C4-2B (cell line): ENCODE measurements around the gene SHC2.

ENCODE experiments used
- H3K27ac ChIP-seq: fragments of 450-650 bp; 2 replicates; pipeline ENCODE4 v1.5.1; 2017
- ZFX ChIP-seq: fragments of 450-650 bp; IDR thresholded peaks from 2 replicates; pipeline ENCODE4 v1.6.1; 2017
- TF ChIP-seq, protein P1 (sequence below): fragments of 450-650 bp; conservative IDR thresholded peaks from 2 replicates; pipeline ENCODE4 v1.5.1; 2017; ENCODE audit warnings: mild to moderate bottlenecking

SHC2 gene

DNA sequence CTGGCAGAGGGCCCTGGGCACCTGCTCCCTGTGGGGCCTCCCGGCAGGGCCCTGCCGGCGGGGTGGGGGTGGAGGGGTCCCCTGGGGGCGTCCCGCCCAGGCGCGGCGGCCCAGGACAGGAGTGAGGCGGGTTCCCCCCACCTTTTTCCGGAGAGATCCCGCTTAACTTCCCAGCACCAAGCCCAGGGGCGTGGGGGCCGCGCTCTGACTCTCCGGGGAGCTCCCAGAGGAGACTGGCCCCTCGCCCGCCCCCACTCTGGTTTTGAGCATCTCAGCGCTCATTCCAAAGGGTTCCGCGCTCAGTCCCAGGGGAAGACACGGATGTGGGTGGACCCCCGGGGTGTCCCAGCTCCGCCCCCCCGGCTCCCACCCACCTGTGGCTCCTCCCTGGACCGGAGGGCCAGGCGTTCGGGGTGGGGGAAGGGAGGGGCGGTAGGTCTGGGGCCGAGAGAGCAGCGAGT is 52.4 kb downstream of the SHC2 start:
- TF ChIP-seq ZFX = no peak
- TF ChIP-seq, protein P1, sequence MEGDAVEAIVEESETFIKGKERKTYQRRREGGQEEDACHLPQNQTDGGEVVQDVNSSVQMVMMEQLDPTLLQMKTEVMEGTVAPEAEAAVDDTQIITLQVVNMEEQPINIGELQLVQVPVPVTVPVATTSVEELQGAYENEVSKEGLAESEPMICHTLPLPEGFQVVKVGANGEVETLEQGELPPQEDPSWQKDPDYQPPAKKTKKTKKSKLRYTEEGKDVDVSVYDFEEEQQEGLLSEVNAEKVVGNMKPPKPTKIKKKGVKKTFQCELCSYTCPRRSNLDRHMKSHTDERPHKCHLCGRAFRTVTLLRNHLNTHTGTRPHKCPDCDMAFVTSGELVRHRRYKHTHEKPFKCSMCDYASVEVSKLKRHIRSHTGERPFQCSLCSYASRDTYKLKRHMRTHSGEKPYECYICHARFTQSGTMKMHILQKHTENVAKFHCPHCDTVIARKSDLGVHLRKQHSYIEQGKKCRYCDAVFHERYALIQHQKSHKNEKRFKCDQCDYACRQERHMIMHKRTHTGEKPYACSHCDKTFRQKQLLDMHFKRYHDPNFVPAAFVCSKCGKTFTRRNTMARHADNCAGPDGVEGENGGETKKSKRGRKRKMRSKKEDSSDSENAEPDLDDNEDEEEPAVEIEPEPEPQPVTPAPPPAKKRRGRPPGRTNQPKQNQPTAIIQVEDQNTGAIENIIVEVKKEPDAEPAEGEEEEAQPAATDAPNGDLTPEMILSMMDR = no peak
- H3K27ac ChIP-seq = no peak overlapping the region

DNA sequence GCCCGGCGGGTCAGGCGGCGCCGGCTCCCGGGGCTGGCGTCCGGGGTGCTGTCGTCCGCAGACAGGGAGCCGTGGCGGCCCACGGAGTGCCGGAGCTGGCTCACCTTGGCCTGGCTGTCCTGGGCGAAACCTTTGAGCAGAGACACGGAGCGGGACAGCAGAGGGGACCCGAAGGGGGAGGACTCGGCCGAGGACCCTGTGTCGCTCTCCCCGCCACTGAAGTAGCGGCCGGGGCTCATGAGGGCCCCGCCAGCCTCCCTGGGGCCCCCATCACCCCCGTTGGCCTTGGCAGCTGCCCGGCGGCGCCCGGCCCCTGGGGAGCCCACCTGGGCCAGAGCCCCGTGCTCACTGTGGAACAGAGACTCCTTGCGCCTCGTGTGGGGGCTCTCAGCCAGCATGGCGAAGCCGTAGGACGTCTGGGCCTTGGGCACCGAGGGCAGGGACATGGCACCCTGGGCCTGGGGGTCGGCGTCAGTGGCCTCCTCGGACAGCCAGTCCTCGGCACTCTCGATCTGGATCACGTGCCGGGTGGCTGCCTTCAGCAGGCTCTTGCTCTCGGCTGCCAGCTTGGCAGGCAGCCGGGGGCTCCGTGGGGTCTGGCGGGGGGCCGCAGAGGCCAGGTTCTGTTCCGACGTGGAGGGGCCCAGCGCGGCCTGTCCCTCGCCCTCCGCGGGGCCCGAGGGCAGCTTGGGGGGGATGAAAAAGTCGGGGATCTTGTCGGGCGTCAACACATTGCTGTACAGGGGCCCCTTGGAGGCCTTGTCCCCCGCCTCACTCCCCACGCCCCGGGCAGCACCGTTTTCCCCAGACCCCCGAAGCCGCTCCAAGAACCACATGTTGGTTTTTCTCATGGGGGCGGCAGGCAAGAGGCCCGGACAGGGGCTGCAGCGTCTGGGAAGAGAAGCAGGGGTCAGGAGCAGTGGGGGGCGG is 53.1 kb downstream of the SHC2 start:
- H3K27ac ChIP-seq = no peak overlapping the region
- TF ChIP-seq, protein P1 = no peak
- TF ChIP-seq ZFX = no peak

DNA sequence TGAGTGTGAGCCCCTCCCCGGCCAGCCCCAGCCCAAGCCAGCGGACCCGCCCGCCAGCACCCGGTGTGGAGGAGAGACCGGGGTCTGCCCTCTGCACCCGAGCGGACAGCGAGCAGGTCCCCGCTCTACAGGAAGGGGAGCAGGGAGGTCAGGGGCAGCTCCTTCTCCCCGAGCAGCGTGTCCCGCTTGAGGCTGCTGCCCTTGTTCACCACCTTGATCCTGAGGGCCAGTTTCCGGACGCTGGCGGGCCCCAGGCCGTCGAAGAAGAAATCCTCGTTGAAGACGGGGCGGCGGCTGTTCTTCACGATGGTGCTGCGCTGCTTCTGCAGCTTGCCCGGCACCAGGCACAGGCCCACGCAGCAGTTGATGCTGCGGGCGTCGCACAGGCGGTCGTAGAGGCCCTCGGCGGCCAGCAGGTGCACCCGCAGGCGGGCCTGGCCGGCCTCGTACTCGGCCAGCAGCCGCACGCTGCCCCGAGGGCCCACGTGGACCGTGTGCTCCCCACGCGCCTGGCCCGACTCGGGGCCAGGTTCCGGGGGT is 53.8 kb downstream of the SHC2 start:
- TF ChIP-seq, protein P1 = no peak
- no peak for TF ChIP-seq ZFX
- no peak overlapping the region for H3K27ac ChIP-seq

DNA sequence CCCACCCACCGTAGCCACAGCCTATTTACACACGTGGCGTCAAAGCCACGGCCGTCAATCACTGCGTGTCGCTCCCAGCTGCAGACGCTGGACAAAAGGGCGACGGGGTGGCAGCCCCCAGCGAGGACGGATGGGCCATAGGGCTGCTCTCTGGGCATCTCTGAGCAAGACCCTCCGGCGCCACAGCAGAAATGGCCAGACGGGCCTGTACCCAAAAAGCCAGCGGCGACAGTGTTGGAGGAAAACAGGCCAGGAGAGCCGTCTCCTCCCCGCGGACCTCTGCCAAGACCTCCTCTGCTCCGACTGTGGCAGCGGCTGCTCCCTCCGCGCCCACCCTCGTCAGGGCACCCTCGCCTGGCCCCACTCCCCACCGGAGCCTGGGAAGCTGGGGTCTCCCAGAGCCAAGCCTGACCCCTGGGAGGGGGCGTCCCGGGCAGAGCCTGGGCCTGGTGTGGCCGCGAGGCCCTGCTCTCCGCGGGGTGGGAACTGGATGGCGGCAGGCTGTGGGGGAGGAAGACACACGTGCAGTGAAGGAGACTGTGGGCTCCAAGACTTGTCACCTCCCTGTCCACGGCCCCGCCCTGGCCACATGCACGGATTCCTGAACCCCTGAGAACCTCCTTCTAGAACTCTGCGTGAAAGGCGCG is 54.6 kb downstream of the SHC2 start:
- no peak for TF ChIP-seq ZFX
- TF ChIP-seq, protein P1 = no peak

GRCh38 chr19:405121-405965 is 55.5 kb downstream of the SHC2 start:
- H3K27ac ChIP-seq = no peak overlapping the region
- TF ChIP-seq, protein P1 = no peak
- TF ChIP-seq ZFX = no peak

More for the DNA sequence above, 54.6 kb downstream of the SHC2 start:
- H3K27ac ChIP-seq = no peak overlapping the region

- H3K27ac ChIP-seq = no peak overlapping the region
- TF ChIP-seq ZFX = no peak
Observed at GRCh38 chr19:403221-404027, 57.4 kb downstream of the SHC2 start.

DNA sequence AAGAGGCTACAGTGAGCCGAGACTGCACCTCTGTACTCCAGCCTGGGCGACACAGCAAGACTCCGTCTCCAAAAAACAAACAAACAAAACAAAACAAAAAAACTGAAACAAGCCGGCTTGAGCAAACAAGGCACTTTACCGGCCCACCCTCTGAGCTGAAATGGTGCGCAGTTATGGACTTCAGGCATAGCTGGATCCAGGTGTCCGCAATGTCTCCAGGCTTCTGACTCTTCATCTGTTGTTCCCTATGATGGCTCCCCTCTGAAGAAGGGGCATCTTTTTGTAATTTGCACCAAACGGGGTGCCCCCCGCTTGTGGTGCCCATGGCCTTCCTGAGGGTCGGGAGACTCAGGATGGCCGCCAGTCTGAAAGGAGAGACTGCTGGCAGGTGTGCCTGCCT is 58.0 kb downstream of the SHC2 start:
- TF ChIP-seq, protein P1 = no peak
- TF ChIP-seq ZFX = no peak
- no peak overlapping the region for H3K27ac ChIP-seq
